ENCODE measurements around the gene SLC10A1. TPM values are rescaled to one million over a fixed set of nuclear protein-coding genes. Genes with fewer than 3 reads are reported as not detected.

The SLC10A1 gene
- total RNA-seq, 2 donors from 2014 or later = not detected

- Mint-ChIP-seq H3K4me3 (no peak overlapping the region), H3K4me1 (no peaks in the 10 kb centered on the region), H3K27ac (no peak overlapping the region), H3K9me3 (peaks cover 6% of the 10 kb centered on the region), H3K27me3 (ENCODE audit: insufficient read depth) (no peaks in the 10 kb centered on the region), H3K36me3 (ENCODE audit: low read depth) (no peaks in the 10 kb centered on the region)
- Histone ChIP-seq H3K27me3 (ENCODE audit: control insufficient read depth, insufficient read depth, low read length, poor library complexity, severe bottlenecking) (peaks cover 5% of the 10 kb centered on the region), H3K4me3 (ENCODE audit: low read length) (no peak overlapping the region), H3K36me3 (ENCODE audit: control insufficient read depth, insufficient read depth, low read length) (no peaks in the 10 kb centered on the region), H3K9me3 (ENCODE audit: control insufficient read depth, low read length) (no peaks in the 10 kb centered on the region), H3K9ac (ENCODE audit: extremely low read depth, low read length, poor library complexity, severe bottlenecking) (no peak overlapping the region), H3K4me1 (ENCODE audit: control insufficient read depth, insufficient read depth, low read length) (no peaks in the 10 kb centered on the region), H3K27ac (ENCODE audit: low read depth, low read length) (no peak overlapping the region)
- WGBS, 2 experiments (ENCODE audit: insufficient coverage in 1 of 2, insufficient read length in 1 of 2) = 86 to 100% methylated on average over 1 to 2 of the region's 2 CpGs
- no peak for DNase-seq
- no peak for TF ChIP-seq CTCF (conservative IDR thresholded peaks at IDR 0.05)
Measured at GRCh38 chr14:69820991-69821390, 23.9 kb upstream of the SLC10A1 start.

- Histone ChIP-seq H3K4me3 (ENCODE audit: low read length) (no peak overlapping the region), H3K36me3 (ENCODE audit: control insufficient read depth, insufficient read depth, low read length) (no peaks in the 10 kb centered on the region), H3K27me3 (ENCODE audit: control insufficient read depth, insufficient read depth, low read length, poor library complexity, severe bottlenecking) (peaks cover 5% of the 10 kb centered on the region), H3K27ac (ENCODE audit: low read depth, low read length) (no peak overlapping the region), H3K4me1 (ENCODE audit: control insufficient read depth, insufficient read depth, low read length) (no peaks in the 10 kb centered on the region), H3K9me3 (ENCODE audit: control insufficient read depth, low read length) (no peaks in the 10 kb centered on the region), H3K9ac (ENCODE audit: extremely low read depth, low read length, poor library complexity, severe bottlenecking) (no peak overlapping the region)
- Mint-ChIP-seq H3K27ac (no peak overlapping the region), H3K9me3 (no peaks in the 10 kb centered on the region), H3K4me1 (no peaks in the 10 kb centered on the region), H3K36me3 (ENCODE audit: low read depth) (no peaks in the 10 kb centered on the region), H3K27me3 (ENCODE audit: insufficient read depth) (no peaks in the 10 kb centered on the region), H3K4me3 (no peak overlapping the region)
- 80 to 83% methylated on average over 6 to 8 of the region's 8 CpGs for WGBS, 2 experiments (ENCODE audit: insufficient coverage in 1 of 2, insufficient read length in 1 of 2)
- no peak for TF ChIP-seq CTCF (conservative IDR thresholded peaks at IDR 0.05)
- no peak for DNase-seq
Measured at GRCh38 chr14:69819607-69820006, 22.6 kb upstream of the SLC10A1 start.

- Histone ChIP-seq H3K4me1 (ENCODE audit: control insufficient read depth, insufficient read depth, low read length) (no peaks in the 10 kb centered on the region), H3K4me3 (ENCODE audit: low read length) (no peak overlapping the region), H3K9me3 (ENCODE audit: control insufficient read depth, low read length) (no peaks in the 10 kb centered on the region), H3K36me3 (ENCODE audit: control insufficient read depth, insufficient read depth, low read length) (no peaks in the 10 kb centered on the region), H3K27me3 (ENCODE audit: control insufficient read depth, insufficient read depth, low read length, poor library complexity, severe bottlenecking) (peaks cover 5% of the 10 kb centered on the region), H3K9ac (ENCODE audit: extremely low read depth, low read length, poor library complexity, severe bottlenecking) (no peak overlapping the region), H3K27ac (ENCODE audit: low read depth, low read length) (no peak overlapping the region)
- Mint-ChIP-seq H3K27ac (no peak overlapping the region), H3K36me3 (ENCODE audit: low read depth) (no peaks in the 10 kb centered on the region), H3K4me1 (no peaks in the 10 kb centered on the region), H3K4me3 (no peak overlapping the region), H3K9me3 (no peaks in the 10 kb centered on the region), H3K27me3 (ENCODE audit: insufficient read depth) (no peaks in the 10 kb centered on the region)
- DNase-seq = peak; percentile 85
- WGBS, 2 experiments (ENCODE audit: insufficient coverage in 1 of 2, insufficient read length in 1 of 2) = 15 to 50% methylated on average over 2 to 11 of the region's 11 CpGs
- TF ChIP-seq CTCF (conservative IDR thresholded peaks at IDR 0.05) = peak; percentile 90
Measured at GRCh38 chr14:69818758-69819191, 21.7 kb upstream of the SLC10A1 start.
